Choroid plexus epithelial cell (primary cell): ENCODE measurements around the gene AMELX.
A peak's percentile ranks its signal among the peaks of the same experiment; 100 is the strongest.

Source experiments
- DNase-seq: peaks from one replicate; pipeline ENCODE4 v3.0.0-alpha.2; 2010; ENCODE audit warnings: low read depth
- H3K4me3 ChIP-seq: 2 replicates; pipeline ENCODE4 v1.5.1; 2011; ENCODE audit warnings: low read depth, mild to moderate bottlenecking, control low read depth, low read length, moderate library complexity
- CTCF ChIP-seq: conservative IDR thresholded peaks from 2 replicates; pipeline ENCODE4 v1.5.1; 2011; ENCODE audit warnings: low read depth, mild to moderate bottlenecking, control low read depth, inconsistent platforms, low read length, moderate library complexity

The AMELX gene

GRCh38 chrX:11298600-11298999 lies 5.4 kb downstream of the AMELX start:
- no peak for DNase-seq
- no peak for TF ChIP-seq CTCF
- H3K4me3 ChIP-seq = no peak overlapping the region

GRCh38 chrX:11304829-11305228 lies 11.6 kb downstream of the AMELX start:
- TF ChIP-seq CTCF = no peak
- H3K4me3 ChIP-seq = no peak overlapping the region
- DNase-seq = no peak

- no peak for TF ChIP-seq CTCF
- DNase-seq = no peak
- no peak overlapping the region for H3K4me3 ChIP-seq
Observed at GRCh38 chrX:11305641-11306040, 12.4 kb downstream of the AMELX start.

- TF ChIP-seq CTCF = no peak
- no peak overlapping the region for H3K4me3 ChIP-seq
- DNase-seq = peak; percentile 55
Observed at GRCh38 chrX:11309220-11309619, 16.0 kb downstream of the AMELX start.

GRCh38 chrX:11311706-11312105 lies 18.5 kb downstream of the AMELX start:
- DNase-seq = peak; percentile 6
- no peak for TF ChIP-seq CTCF
- no peak overlapping the region for H3K4me3 ChIP-seq

GRCh38 chrX:11319806-11320520 lies 26.8 kb downstream of the AMELX start:
- no peak for TF ChIP-seq CTCF
- no peak for DNase-seq
- H3K4me3 ChIP-seq = no peak overlapping the region

- TF ChIP-seq CTCF = no peak
- no peak overlapping the region for H3K4me3 ChIP-seq
- no peak for DNase-seq
Observed at GRCh38 chrX:11321986-11322385, 28.8 kb downstream of the AMELX start.
